Testis (tissue), 2 donors: Measurements from ENCODE around the gene KRT13.

Experiments
- POLR2A ChIP-seq: fragments of 450-650 bp; IDR thresholded peaks from one replicate; pipeline ENCODE4 v1.6.1; 2017; ENCODE audit warnings: antibody characterized with exemption, mild to moderate bottlenecking, moderate library complexity
- TF ChIP-seq, protein P1 (sequence below), 3 experiments: fragments of 450-650 bp in 2 of 3; fragments of 200-600 bp in 1 of 3; sonication (generic) in 1 of 3; IDR thresholded peaks; one replicate each; pipeline ENCODE4 v1.5.1; 2016 to 2019; ENCODE audit warnings: antibody characterized with exemption in 3 of 3, mild to moderate bottlenecking in 2 of 3, moderate library complexity in 1 of 3

DNA sequence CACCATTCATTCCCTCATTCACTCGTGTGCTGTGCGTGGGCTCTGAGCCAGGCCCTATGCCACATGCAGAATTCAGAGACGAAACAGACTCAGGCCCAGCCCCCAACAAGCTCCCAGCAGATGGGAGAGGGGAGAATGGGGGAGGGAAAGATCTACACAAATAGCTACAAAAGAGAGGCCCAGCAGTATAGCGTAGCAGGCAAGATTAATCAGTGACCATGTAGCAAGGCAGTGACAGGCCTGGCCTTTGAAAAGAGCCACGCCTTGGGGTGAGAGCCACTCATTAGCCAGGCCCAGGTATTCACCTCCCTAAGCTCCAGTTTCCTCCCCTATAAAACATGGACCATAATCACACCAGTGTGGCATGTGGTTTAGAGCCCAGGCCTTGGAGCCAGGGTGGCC lies 39.1 kb upstream of the KRT13 start:
- TF ChIP-seq, protein P1, sequence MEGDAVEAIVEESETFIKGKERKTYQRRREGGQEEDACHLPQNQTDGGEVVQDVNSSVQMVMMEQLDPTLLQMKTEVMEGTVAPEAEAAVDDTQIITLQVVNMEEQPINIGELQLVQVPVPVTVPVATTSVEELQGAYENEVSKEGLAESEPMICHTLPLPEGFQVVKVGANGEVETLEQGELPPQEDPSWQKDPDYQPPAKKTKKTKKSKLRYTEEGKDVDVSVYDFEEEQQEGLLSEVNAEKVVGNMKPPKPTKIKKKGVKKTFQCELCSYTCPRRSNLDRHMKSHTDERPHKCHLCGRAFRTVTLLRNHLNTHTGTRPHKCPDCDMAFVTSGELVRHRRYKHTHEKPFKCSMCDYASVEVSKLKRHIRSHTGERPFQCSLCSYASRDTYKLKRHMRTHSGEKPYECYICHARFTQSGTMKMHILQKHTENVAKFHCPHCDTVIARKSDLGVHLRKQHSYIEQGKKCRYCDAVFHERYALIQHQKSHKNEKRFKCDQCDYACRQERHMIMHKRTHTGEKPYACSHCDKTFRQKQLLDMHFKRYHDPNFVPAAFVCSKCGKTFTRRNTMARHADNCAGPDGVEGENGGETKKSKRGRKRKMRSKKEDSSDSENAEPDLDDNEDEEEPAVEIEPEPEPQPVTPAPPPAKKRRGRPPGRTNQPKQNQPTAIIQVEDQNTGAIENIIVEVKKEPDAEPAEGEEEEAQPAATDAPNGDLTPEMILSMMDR (IDR thresholded peaks at IDR 0.05) = no peak
- no peak for TF ChIP-seq POLR2A
